Naive thymus-derived CD4-positive, alpha-beta T cell (primary cell): ENCODE results near the gene EIF4EBP3. TPM values are rescaled to one million over a fixed set of nuclear protein-coding genes. Genes with fewer than 3 reads are reported as not detected.

Experiments used
- ATAC-seq: fragments of 150-1000 bp; cut with Tn5 transposase; 2 replicates; pipeline ENCODE4 v1.10.0; 2021; ENCODE audit warnings: mild to moderate bottlenecking, moderate library complexity
- CTCF ChIA-PET: fragments of 350-600 bp; sonication (Branson Sonifier 250); formaldehyde crosslinking; loops from one replicate; lab custom pipeline; 2021; ENCODE audit warnings: antibody characterized with exemption; lab: Charles Lee
- POLR2A ChIA-PET: fragments of 350-600 bp; sonication (Branson Sonifier 250); formaldehyde crosslinking; loops from one replicate; lab custom pipeline; 2021; ENCODE audit warnings: antibody characterized with exemption, inconsistent platforms; lab: Charles Lee
- DNase-seq, 9 donors: peaks; one replicate each; pipeline versions ENCODE4 v3.0.0 to v3.0.0-alpha.2; 2020 to 2022; ENCODE audit warnings: mixed read lengths in 1 of 9
- H3K27ac ChIP-seq: one replicate; pipeline ENCODE4 v1.7.0; 2013; ENCODE audit warnings: mild to moderate bottlenecking, low read depth, low read length, moderate library complexity
- H3K27me3 ChIP-seq, 2 donors: one replicate each; pipeline ENCODE4 v1.7.0; 2013; ENCODE audit warnings: low read length in 2 of 2, mild to moderate bottlenecking in 2 of 2, moderate library complexity in 2 of 2; ENCODE audit not compliant: control insufficient read depth in 2 of 2, insufficient read depth in 2 of 2
- H3K36me3 ChIP-seq, 3 experiments: 1 replicate in 2 of 3; 2 replicates in 1 of 3; pipeline ENCODE4 v1.7.0; 2013; ENCODE audit warnings: low read length in 3 of 3, mild to moderate bottlenecking in 3 of 3, moderate library complexity in 1 of 3; ENCODE audit not compliant: insufficient read depth in 3 of 3, control insufficient read depth in 2 of 3
- H3K4me1 ChIP-seq, 2 donors: one replicate each; pipeline ENCODE4 v1.7.0; 2013; ENCODE audit warnings: low read length in 2 of 2, mild to moderate bottlenecking in 2 of 2, moderate library complexity in 1 of 2; ENCODE audit not compliant: control insufficient read depth in 2 of 2, insufficient read depth in 2 of 2
- H3K4me3 ChIP-seq: 2 replicates; pipeline ENCODE4 v1.7.0; 2013; ENCODE audit warnings: mild to moderate bottlenecking, low read length
- H3K9me3 ChIP-seq, 3 experiments: 1 replicate in 2 of 3; 2 replicates in 1 of 3; pipeline ENCODE4 v1.7.0; 2013; ENCODE audit warnings: low read length in 3 of 3; ENCODE audit not compliant: control insufficient read depth in 2 of 3
- H3K27ac Mint-ChIP-seq, 9 donors: one replicate each; pipeline ENCODE4 v1.8.0; 2020 to 2022; ENCODE audit warnings: mixed read lengths in 9 of 9, mild to moderate bottlenecking in 8 of 9, moderate library complexity in 5 of 9, inconsistent platforms in 2 of 9
- H3K27me3 Mint-ChIP-seq, 5 donors: one replicate each; pipeline ENCODE4 v1.8.0; 2021 to 2022; ENCODE audit warnings: mixed read lengths in 5 of 5, mild to moderate bottlenecking in 1 of 5
- H3K36me3 Mint-ChIP-seq, 5 donors: one replicate each; pipeline ENCODE4 v1.8.0; 2020 to 2022; ENCODE audit warnings: mixed read lengths in 5 of 5, mild to moderate bottlenecking in 3 of 5, inconsistent platforms in 1 of 5
- H3K4me1 Mint-ChIP-seq, 7 donors: one replicate each; pipeline ENCODE4 v1.8.0; 2020 to 2022; ENCODE audit warnings: mixed read lengths in 7 of 7, mild to moderate bottlenecking in 3 of 7, inconsistent platforms in 1 of 7
- H3K4me3 Mint-ChIP-seq, 10 donors: one replicate each; pipeline ENCODE4 v1.8.0; 2020 to 2022; ENCODE audit warnings: mild to moderate bottlenecking in 10 of 10, mixed read lengths in 10 of 10, moderate library complexity in 6 of 10, inconsistent platforms in 2 of 10
- H3K9me3 Mint-ChIP-seq, 11 donors: one replicate each; pipeline ENCODE4 v1.8.0; 2020 to 2022; ENCODE audit warnings: mixed read lengths in 11 of 11, mild to moderate bottlenecking in 4 of 11, inconsistent platforms in 1 of 11, moderate library complexity in 1 of 11
- intact Hi-C, 2 donors: fragments of 100-400 bp; cut with micrococcal nuclease; formaldehyde crosslinking; loops; one replicate each; pipeline ENCODE4 v1.15.1; 2023
- polyA plus RNA-seq, 2 donors: library from polyadenylated mRNA; unstranded; fragments of 300-500 nt; fragmentation: Illumina TruSeq; gene quantifications; one replicate each; pipeline ENCODE4 v1.2.3, GENCODE V29; 2021
- total RNA-seq, 6 experiments: library from RNA in 5 of 6; stranded (reverse) in 5 of 6; gene quantifications; 1 replicate in 5 of 6; 2 replicates in 1 of 6; pipeline ENCODE4 v1.2.3 and lab custom pipeline; 2021 to 2026

The EIF4EBP3 gene
- total and polyA plus RNA-seq, 7 experiments from 2014 or later: 12.5 to 80.8 (median 19.3) TPM

DNA sequence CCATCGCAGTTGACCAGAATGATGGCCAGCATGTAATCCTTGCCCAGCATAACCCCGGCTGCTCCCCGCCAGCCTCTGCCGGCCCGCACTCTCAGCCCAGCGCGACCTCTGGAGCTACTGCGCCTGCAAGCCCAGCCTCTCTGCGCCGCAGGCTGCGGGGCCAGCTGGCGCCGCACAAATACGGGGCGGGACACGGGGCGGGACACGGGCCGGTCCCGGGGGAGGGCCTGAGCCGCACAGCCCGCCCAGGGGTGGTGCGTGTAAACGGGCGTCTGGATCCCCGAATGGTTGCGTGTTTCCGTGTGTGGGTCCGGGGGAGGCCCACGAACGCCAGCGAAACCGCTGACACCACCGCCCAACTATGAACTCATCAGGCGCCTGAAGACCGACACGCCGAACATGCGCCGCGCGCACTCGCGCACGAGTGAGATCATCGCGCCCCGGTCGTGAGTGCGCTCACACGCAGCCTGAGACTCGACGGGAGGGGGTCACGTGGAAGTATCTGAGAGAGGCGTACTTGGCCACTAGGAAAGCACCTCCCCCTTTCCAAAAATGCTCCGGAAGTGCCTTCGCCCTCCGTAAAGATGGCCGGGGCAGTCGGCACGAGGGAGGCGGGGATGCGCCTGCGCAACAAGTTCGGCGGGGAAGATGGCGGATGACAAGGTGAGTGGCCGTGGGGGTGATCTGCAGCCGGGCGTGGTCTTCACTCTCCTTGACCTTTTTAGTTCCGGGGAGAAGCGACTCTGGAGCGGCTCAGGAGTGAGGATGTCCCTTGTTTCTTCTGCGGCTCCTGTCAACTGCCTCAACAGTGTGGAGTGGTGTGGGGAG is 16.9 kb downstream of the EIF4EBP3 start, which contains the start of the genes APBB3 and SLC35A4:
Gene APBB3, minus strand, starts transcription at position 403 of the 828 bp plus-strand sequence. Its CDS starts 353 bp downstream, at position 50.
Gene SLC35A4, plus strand, starts transcription at position 633 of the 828 bp plus-strand sequence. CDS start 2,342 bp downstream, outside the sequence.
- ATAC-seq (peak; percentile 92), DNase-seq (peak; percentile 89 to 99 (median 98))
- H3K9me3 Mint-ChIP-seq: no peaks in the 10 kb centered on the region
- intact Hi-C loops: loop anchor here (1.0 to 10.0 kb wide), 17 partner anchors 8 to 1367 kb away; partner anchors contain the start of genes ANKHD1 (in 2 of the 2), DIAPH1 (in 2 of the 2), EIF4EBP3 (in 2 of the 2) and HARS1 (in 2 of the 2)
- peak within 1 kb of the TSS; percentile 92 to 99 (median 96) for H3K27ac Mint-ChIP-seq
- Histone ChIP-seq H3K4me1 (peaks cover 21 to 25% of the 10 kb centered on the region in 2 donors), H3K36me3 (peaks cover 0 to 42% (median 0%) of the 10 kb centered on the region in 3 experiments), H3K4me3 (peak within 1 kb of the TSS; percentile 91), H3K9me3 (no peaks in the 10 kb centered on the region), H3K27me3 (no peaks in the 10 kb centered on the region), H3K27ac (peak within 1 kb of the TSS; percentile 94)
- peaks cover 3 to 26% (median 11%) of the 10 kb centered on the region in 5 donors for H3K36me3 Mint-ChIP-seq
- H3K4me3 Mint-ChIP-seq: peak within 1 kb of the TSS; percentile 91 to 96 (median 94)
- peaks cover 27 to 75% (median 62%) of the 10 kb centered on the region in 7 donors for H3K4me1 Mint-ChIP-seq
- no peaks in the 10 kb centered on the region for H3K27me3 Mint-ChIP-seq
- CTCF ChIA-PET: interaction anchor here (1.2 to 1.3 kb wide), 2 partner anchors 10 to 17 kb away, joined by 3 to 4 read pairs; partner anchors contain the start of gene EIF4EBP3
- POLR2A ChIA-PET: interaction anchor here (1.0 to 16.3 kb wide), 9 partner anchors 10 to 163 kb away, joined by 3 to 248 read pairs (median 7); partner anchors contain the start of genes ANKHD1, EIF4EBP3, HARS1 and HARS2

GRCh38 chr5:140565024-140565779 is 17.7 kb downstream of the EIF4EBP3 start:
- intact Hi-C loops: loop anchor here (2.0 to 10.0 kb wide), 3 partner anchors 262 to 1160 kb away; partner anchors contain the start of genes DIAPH1 (in 2 of the 2), PFDN1 (in 2 of the 2) and SPATA24 (in 1 of the 2)
- Mint-ChIP-seq H3K9me3 (no peaks in the 10 kb centered on the region), H3K36me3 (peaks cover 3 to 28% (median 11%) of the 10 kb centered on the region in 5 donors), H3K4me1 (peaks cover 30 to 83% (median 68%) of the 10 kb centered on the region in 7 donors), H3K27ac (peak overlapping the region; percentile 92 to 99 (median 96)), H3K27me3 (no peaks in the 10 kb centered on the region), H3K4me3 (peak overlapping the region; percentile 91 to 96 (median 94))
- ATAC-seq: no peak
- H3K27ac ChIP-seq: peak overlapping the region; percentile 94
- no peaks in the 10 kb centered on the region for H3K27me3 ChIP-seq
- ChIA-PET CTCF (interaction anchor here (0.5 kb wide), 1 partner anchor 54 kb away, joined by 6 read pairs; no protein-coding TSS in a partner anchor), POLR2A (interaction anchor here (0.6 to 16.3 kb wide), 11 partner anchors 9 to 1598 kb away, joined by 3 to 248 read pairs (median 7); partner anchors contain the start of genes ANKHD1, CD14, EIF4EBP3 and IK)
- peaks cover 28 to 30% of the 10 kb centered on the region in 2 donors for H3K4me1 ChIP-seq
- DNase-seq: no peak
- H3K9me3 ChIP-seq: no peaks in the 10 kb centered on the region
- H3K4me3 ChIP-seq: peak overlapping the region; percentile 91
- H3K36me3 ChIP-seq: peaks cover 0 to 41% (median 0%) of the 10 kb centered on the region in 3 experiments

DNA sequence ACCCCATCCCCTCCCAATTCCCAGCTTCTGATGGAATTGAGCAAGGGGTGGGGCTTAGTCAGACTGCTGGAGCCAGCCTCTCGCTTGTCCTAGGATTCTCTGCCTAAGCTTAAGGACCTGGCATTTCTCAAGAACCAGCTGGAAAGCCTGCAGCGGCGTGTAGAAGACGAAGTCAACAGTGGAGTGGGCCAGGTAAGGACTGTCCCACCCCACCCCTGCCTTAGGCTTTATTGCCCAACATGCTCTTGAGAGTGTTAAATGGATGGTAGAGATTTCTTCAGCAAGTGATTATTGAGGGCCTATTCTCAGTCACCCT is 18.3 kb downstream of the EIF4EBP3 start:
- peak overlapping the region; percentile 92 to 99 (median 96) for H3K27ac Mint-ChIP-seq
- peaks cover 28 to 30% of the 10 kb centered on the region in 2 donors for H3K4me1 ChIP-seq
- H3K36me3 Mint-ChIP-seq: peaks cover 3 to 32% (median 12%) of the 10 kb centered on the region in 5 donors
- no peak for DNase-seq
- no peaks in the 10 kb centered on the region for H3K27me3 ChIP-seq
- peak overlapping the region; percentile 94 for H3K27ac ChIP-seq
- intact Hi-C loops: loop anchor here (2.0 to 10.0 kb wide), 3 partner anchors 263 to 1161 kb away; partner anchors contain the start of genes DIAPH1 (in 2 of the 2), PFDN1 (in 2 of the 2) and SPATA24 (in 1 of the 2)
- ATAC-seq: no peak
- peak overlapping the region; percentile 91 to 96 (median 94) for H3K4me3 Mint-ChIP-seq
- H3K27me3 Mint-ChIP-seq: no peaks in the 10 kb centered on the region
- H3K9me3 Mint-ChIP-seq: no peaks in the 10 kb centered on the region
- ChIA-PET POLR2A (interaction anchor here (0.7 to 16.3 kb wide), 10 partner anchors 8 to 164 kb away, joined by 3 to 248 read pairs (median 6); partner anchors contain the start of genes ANKHD1, CD14, EIF4EBP3 and IK), CTCF (interaction anchor here (0.5 to 1.1 kb wide), 2 partner anchors 19 to 54 kb away, joined by 3 to 6 read pairs; partner anchors contain the start of gene EIF4EBP3)
- H3K4me3 ChIP-seq: no peak overlapping the region
- H3K36me3 ChIP-seq: peaks cover 0 to 35% (median 0%) of the 10 kb centered on the region in 3 experiments
- peaks cover 33 to 86% (median 69%) of the 10 kb centered on the region in 7 donors for H3K4me1 Mint-ChIP-seq
- no peaks in the 10 kb centered on the region for H3K9me3 ChIP-seq

GRCh38 chr5:140566665-140567064 is 19.2 kb downstream of the EIF4EBP3 start:
- Histone ChIP-seq H3K4me3 (no peak overlapping the region), H3K27ac (no peak overlapping the region), H3K9me3 (no peaks in the 10 kb centered on the region), H3K36me3 (peaks cover 0 to 35% (median 0%) of the 10 kb centered on the region in 3 experiments), H3K4me1 (peaks cover 28 to 30% of the 10 kb centered on the region in 2 donors), H3K27me3 (no peaks in the 10 kb centered on the region)
- peak overlapping the region in 8 of 9 donors; percentile 31 to 96 (median 57) for H3K27ac Mint-ChIP-seq
- H3K27me3 Mint-ChIP-seq: no peaks in the 10 kb centered on the region
- H3K9me3 Mint-ChIP-seq: no peaks in the 10 kb centered on the region
- intact Hi-C loops: loop anchor here (10.0 kb wide), 1 partner anchor 1048 kb away; the partner anchor contains the start of gene DIAPH1 (in 2 of the 2)
- ChIA-PET POLR2A (interaction anchor here (1.1 to 16.3 kb wide), 7 partner anchors 10 to 165 kb away, joined by 3 to 248 read pairs (median 7); partner anchors contain the start of genes ANKHD1, EIF4EBP3, IK and NDUFA2), CTCF (interaction anchor here (0.7 to 1.1 kb wide), 2 partner anchors 19 to 73 kb away, joined by 3 read pairs; partner anchors contain the start of gene EIF4EBP3)
- peaks cover 33 to 86% (median 74%) of the 10 kb centered on the region in 7 donors for H3K4me1 Mint-ChIP-seq
- peaks cover 3 to 36% (median 12%) of the 10 kb centered on the region in 5 donors for H3K36me3 Mint-ChIP-seq
- no peak for ATAC-seq
- DNase-seq: no peak
- peak overlapping the region in 8 of 10 donors; percentile 19 to 96 (median 47) for H3K4me3 Mint-ChIP-seq

GRCh38 chr5:140567136-140567818 is 19.8 kb downstream of the EIF4EBP3 start:
- ChIA-PET CTCF (no interaction called here), POLR2A (interaction anchor here (1.1 to 16.3 kb wide), 7 partner anchors 10 to 80 kb away, joined by 3 to 248 read pairs (median 4); partner anchors contain the start of genes CD14, EIF4EBP3, IK and NDUFA2)
- H3K4me1 ChIP-seq: peaks cover 28 to 30% of the 10 kb centered on the region in 2 donors
- no peaks in the 10 kb centered on the region for H3K27me3 ChIP-seq
- no peaks in the 10 kb centered on the region for H3K9me3 ChIP-seq
- no peaks in the 10 kb centered on the region for H3K9me3 Mint-ChIP-seq
- H3K36me3 Mint-ChIP-seq: peaks cover 3 to 36% (median 12%) of the 10 kb centered on the region in 5 donors
- peak overlapping the region in 8 of 10 donors; percentile 17 to 96 (median 44) for H3K4me3 Mint-ChIP-seq
- peaks cover 0 to 30% (median 0%) of the 10 kb centered on the region in 3 experiments for H3K36me3 ChIP-seq
- peak overlapping the region; percentile 31 to 99 (median 78) for H3K27ac Mint-ChIP-seq
- ATAC-seq (no peak), DNase-seq (no peak)
- intact Hi-C loops: loop anchor here (10.0 kb wide), 1 partner anchor 1048 kb away; the partner anchor contains the start of gene DIAPH1 (in 2 of the 2)
- H3K27ac ChIP-seq: no peak overlapping the region
- peaks cover 33 to 86% (median 74%) of the 10 kb centered on the region in 7 donors for H3K4me1 Mint-ChIP-seq
- H3K27me3 Mint-ChIP-seq: no peaks in the 10 kb centered on the region
- H3K4me3 ChIP-seq: no peak overlapping the region
